ENCODE results near the gene RBM18. TPM values are rescaled to one million over a fixed set of nuclear protein-coding genes. Genes with fewer than 3 reads are reported as not detected.

RBM18 gene
- total and polyA plus RNA-seq, 12 donors = 3.4 to 39.1 (median 16.4) TPM

- Histone ChIP-seq H3K36me3 (replicated peaks in 1 of 2) (peaks cover 0 to 13% of the 10 kb centered on the region in 2 donors), H3K4me3 (no peak overlapping the region), H3K9me3 (replicated peaks in 1 of 3) (peaks cover 0 to 5% (median 0%) of the 10 kb centered on the region in 3 donors), H3K27me3 (no peaks in the 10 kb centered on the region), H3K4me1 (replicated peaks in 1 of 2) (no peaks in the 10 kb centered on the region), H3K27ac (no peak overlapping the region)
- WGBS, 4 donors = 92 to 98% (median 94%) methylated on average over 5 of the region's 5 CpGs
- DNase-seq = no peak
- intact Hi-C loops (cut with DNase I) = no loop called here
- TF ChIP-seq, protein P1, sequence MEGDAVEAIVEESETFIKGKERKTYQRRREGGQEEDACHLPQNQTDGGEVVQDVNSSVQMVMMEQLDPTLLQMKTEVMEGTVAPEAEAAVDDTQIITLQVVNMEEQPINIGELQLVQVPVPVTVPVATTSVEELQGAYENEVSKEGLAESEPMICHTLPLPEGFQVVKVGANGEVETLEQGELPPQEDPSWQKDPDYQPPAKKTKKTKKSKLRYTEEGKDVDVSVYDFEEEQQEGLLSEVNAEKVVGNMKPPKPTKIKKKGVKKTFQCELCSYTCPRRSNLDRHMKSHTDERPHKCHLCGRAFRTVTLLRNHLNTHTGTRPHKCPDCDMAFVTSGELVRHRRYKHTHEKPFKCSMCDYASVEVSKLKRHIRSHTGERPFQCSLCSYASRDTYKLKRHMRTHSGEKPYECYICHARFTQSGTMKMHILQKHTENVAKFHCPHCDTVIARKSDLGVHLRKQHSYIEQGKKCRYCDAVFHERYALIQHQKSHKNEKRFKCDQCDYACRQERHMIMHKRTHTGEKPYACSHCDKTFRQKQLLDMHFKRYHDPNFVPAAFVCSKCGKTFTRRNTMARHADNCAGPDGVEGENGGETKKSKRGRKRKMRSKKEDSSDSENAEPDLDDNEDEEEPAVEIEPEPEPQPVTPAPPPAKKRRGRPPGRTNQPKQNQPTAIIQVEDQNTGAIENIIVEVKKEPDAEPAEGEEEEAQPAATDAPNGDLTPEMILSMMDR (IDR thresholded peaks at IDR 0.05) = no peak
- TF ChIP-seq POLR2A (IDR thresholded peaks at IDR 0.05) = no peak
Observed at GRCh38 chr9:122281368-122281767, 16.7 kb upstream of the RBM18 start.

- Histone ChIP-seq H3K9me3 (replicated peaks in 1 of 3) (peaks cover 0 to 5% (median 0%) of the 10 kb centered on the region in 3 donors), H3K4me1 (replicated peaks in 1 of 2) (peaks cover 0 to 8% of the 10 kb centered on the region in 2 donors), H3K27ac (no peak overlapping the region), H3K27me3 (no peaks in the 10 kb centered on the region), H3K4me3 (no peak overlapping the region), H3K36me3 (replicated peaks in 1 of 2) (no peaks in the 10 kb centered on the region)
- intact Hi-C loops (cut with DNase I) = no loop called here
- TF ChIP-seq, protein P1 (IDR thresholded peaks at IDR 0.05) = no peak
- no peak for TF ChIP-seq POLR2A (IDR thresholded peaks at IDR 0.05)
- DNase-seq = no peak
- 95 to 98% (median 97%) methylated on average over 10 of the region's 10 CpGs for WGBS, 4 donors
Observed at GRCh38 chr9:122277285-122277897, 12.8 kb upstream of the RBM18 start.

DNA sequence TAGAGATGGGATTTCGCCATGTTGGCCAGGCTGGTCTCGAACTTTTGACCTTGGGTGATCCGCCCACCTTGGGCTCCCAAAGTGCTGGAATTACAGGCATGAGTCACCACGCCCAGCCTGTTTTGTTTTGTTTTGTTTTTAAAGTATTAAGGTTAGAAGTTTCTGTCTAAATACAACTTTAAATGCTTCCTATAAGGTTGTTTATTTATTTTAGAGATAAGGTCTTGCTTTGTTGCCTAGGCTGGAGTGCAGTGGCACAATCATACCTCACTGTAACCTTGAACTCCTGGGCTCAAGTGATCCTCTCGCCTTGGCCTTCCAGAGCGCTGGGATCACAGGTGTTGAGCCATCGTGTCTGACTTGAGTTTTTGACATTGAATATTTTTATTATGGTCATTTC, 11.5 kb upstream of the RBM18 start:
- TF ChIP-seq POLR2A (IDR thresholded peaks at IDR 0.05) = no peak
- TF ChIP-seq, protein P1 (IDR thresholded peaks at IDR 0.05) = no peak
- no peaks in the 10 kb centered on the region for H3K27me3 ChIP-seq
- 52 to 68% (median 64%) methylated on average over 7 of the region's 7 CpGs for WGBS, 4 donors

GRCh38 chr9:122274055-122274454, 9.4 kb upstream of the RBM18 start:
- WGBS, 4 donors = 92 to 94% (median 92%) methylated on average over 2 of the region's 2 CpGs
- DNase-seq = no peak
- Histone ChIP-seq H3K27ac (no peak overlapping the region), H3K27me3 (no peaks in the 10 kb centered on the region), H3K9me3 (replicated peaks in 1 of 3) (peaks cover 0 to 5% (median 0%) of the 10 kb centered on the region in 3 donors), H3K4me3 (no peak overlapping the region), H3K36me3 (replicated peaks in 1 of 2) (peaks cover 0 to 7% of the 10 kb centered on the region in 2 donors), H3K4me1 (replicated peaks in 1 of 2) (peaks cover 0 to 8% of the 10 kb centered on the region in 2 donors)
- TF ChIP-seq POLR2A (IDR thresholded peaks at IDR 0.05) = no peak
- TF ChIP-seq, protein P1 (IDR thresholded peaks at IDR 0.05) = no peak
- intact Hi-C loops (cut with DNase I) = no loop called here

More for the DNA sequence above, 11.5 kb upstream of the RBM18 start:
- DNase-seq = peak in 3 of 7 donors; percentile 12 to 21 (median 12)
- peaks cover 0 to 5% of the 10 kb centered on the region in 2 donors for H3K36me3 ChIP-seq (replicated peaks in 1 of 2)
- H3K4me3 ChIP-seq = no peak overlapping the region
- H3K4me1 ChIP-seq (replicated peaks in 1 of 2) = peaks cover 0 to 8% of the 10 kb centered on the region in 2 donors
- intact Hi-C loops (cut with DNase I) = no loop called here
- H3K27ac ChIP-seq = no peak overlapping the region
- peaks cover 0 to 5% (median 0%) of the 10 kb centered on the region in 3 donors for H3K9me3 ChIP-seq (replicated peaks in 1 of 3)
